Upper lobe of left lung (tissue), 4 donors: ENCODE measurements around the gene MRPL23.

Source experiments
- EP300 ChIP-seq, 4 donors: sonication (generic); formaldehyde crosslinking; IDR thresholded peaks; one replicate each; pipeline ENCODE4 v1.5.1; 2017; ENCODE audit warnings: antibody characterized with exemption in 4 of 4, control low read depth in 2 of 4
- POLR2A ChIP-seq, 4 donors: fragments of 450-650 bp; IDR thresholded peaks; one replicate each; pipeline ENCODE4 v1.5.1; 2016 to 2017; ENCODE audit warnings: antibody characterized with exemption in 4 of 4, mild to moderate bottlenecking in 2 of 4
- POLR2AphosphoS5 ChIP-seq, 2 donors: sonication (generic); formaldehyde crosslinking; IDR thresholded peaks; one replicate each; pipeline ENCODE4 v1.5.1; 2017; ENCODE audit warnings: antibody characterized with exemption in 2 of 2
- TF ChIP-seq, protein P1 (sequence below), 6 experiments: fragments of 450-650 bp in 4 of 6; fragments of 200-600 bp in 2 of 6; sonication (generic) in 2 of 6; IDR thresholded peaks; one replicate each; pipeline ENCODE4 v1.5.1; 2016 to 2019; ENCODE audit warnings: antibody characterized with exemption in 6 of 6

DNA sequence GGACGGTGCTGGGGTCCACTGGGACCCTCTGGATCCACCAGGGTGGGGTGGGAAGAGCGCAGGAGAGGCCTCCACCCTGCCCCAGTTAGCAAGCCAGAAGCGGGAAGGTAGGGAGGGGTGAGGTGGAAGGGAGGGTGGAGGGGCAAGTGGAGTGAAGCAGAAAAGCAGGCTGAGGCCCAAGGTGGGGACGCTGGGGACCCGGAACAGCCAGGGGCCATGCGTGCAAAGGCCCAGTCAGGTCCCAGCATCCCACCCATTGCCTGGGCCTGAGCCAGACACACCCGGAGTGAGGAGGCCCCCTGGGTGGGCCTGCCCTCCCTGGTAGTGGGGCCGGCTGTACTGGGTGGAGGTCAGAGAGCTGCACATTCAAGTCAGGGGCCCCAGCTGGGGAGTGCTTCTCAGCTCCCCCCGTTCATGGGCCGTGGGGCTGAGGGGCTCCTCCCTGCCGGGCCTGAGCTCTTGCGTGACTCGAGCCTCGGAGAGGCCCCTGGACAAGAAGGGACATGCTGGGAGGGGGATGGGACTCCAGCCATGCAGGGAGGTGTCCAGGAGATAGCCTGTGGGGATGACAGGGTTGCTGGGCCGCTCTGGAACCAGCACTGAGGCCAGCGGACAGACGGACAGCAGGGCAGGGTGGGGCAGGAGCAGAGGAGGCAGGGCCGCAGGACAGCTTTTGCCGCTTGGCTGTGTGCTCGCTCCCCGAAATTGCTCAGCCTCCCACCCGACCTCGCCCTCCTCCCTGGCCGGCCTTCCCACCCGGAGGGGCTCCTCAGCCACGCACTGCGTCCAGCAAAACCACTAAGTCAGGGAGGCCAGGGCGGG, 19.9 kb upstream of the MRPL23 start:
- TF ChIP-seq POLR2A (IDR thresholded peaks at IDR 0.05) (no peak), POLR2AphosphoS5 (IDR thresholded peaks at IDR 0.05) (no peak), EP300 (IDR thresholded peaks at IDR 0.05) (no peak)
- TF ChIP-seq, protein P1, sequence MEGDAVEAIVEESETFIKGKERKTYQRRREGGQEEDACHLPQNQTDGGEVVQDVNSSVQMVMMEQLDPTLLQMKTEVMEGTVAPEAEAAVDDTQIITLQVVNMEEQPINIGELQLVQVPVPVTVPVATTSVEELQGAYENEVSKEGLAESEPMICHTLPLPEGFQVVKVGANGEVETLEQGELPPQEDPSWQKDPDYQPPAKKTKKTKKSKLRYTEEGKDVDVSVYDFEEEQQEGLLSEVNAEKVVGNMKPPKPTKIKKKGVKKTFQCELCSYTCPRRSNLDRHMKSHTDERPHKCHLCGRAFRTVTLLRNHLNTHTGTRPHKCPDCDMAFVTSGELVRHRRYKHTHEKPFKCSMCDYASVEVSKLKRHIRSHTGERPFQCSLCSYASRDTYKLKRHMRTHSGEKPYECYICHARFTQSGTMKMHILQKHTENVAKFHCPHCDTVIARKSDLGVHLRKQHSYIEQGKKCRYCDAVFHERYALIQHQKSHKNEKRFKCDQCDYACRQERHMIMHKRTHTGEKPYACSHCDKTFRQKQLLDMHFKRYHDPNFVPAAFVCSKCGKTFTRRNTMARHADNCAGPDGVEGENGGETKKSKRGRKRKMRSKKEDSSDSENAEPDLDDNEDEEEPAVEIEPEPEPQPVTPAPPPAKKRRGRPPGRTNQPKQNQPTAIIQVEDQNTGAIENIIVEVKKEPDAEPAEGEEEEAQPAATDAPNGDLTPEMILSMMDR (IDR thresholded peaks at IDR 0.05): no peak
